ENCODE data around the gene TEKT1.
"Not testable (repeated sequence)": the region's sequence is repeated elsewhere in the genome, so short reads cannot be mapped to it uniquely, and the experiment has no call there.

GRCh38 chr17:6816368-6816767, 15.2 kb downstream of the TEKT1 start:
- not testable (repeated sequence) for TF ChIP-seq CTCF (conservative IDR thresholded peaks at IDR 0.05; ENCODE audit: low read length); EZH2phosphoT487 (IDR thresholded peaks at IDR 0.05; ENCODE audit: borderline replicate concordance, low read depth, low read length)

Measured in OCI-LY7 (cell line).